Posterior vena cava (tissue), 2 donors: ENCODE results near the gene MACO1. TPM values are rescaled to one million over a fixed set of nuclear protein-coding genes. Genes with fewer than 3 reads are reported as not detected.
A peak's percentile ranks its signal among the peaks of the same experiment; 100 is the strongest.

Experiments used
- DNase-seq: peaks from one replicate; pipeline ENCODE4 v3.0.0-alpha.2; 2020; ENCODE audit warnings: low spot score
- intact Hi-C, 2 donors: fragments of 100-400 bp; cut with DNase I; formaldehyde crosslinking; loops; one replicate each; pipeline versions ENCODE4 v1.14.1 to v1.14.2; 2022 to 2023
- total RNA-seq, 2 donors: library from RNA; stranded (reverse); fragmentation: NEBNext Ultra II Directional; extraction: Animal tissue kit (Norgen Biotek cat#: 25700); gene quantifications; one replicate each; pipeline ENCODE4 v1.2.1, GENCODE V29; 2021
- donor health status: DM: yes; HTN: yes; CAD: no.
- donor health status: DM: yes; HTN: yes; CAD: no.

The MACO1 gene
- total RNA-seq, 2 donors from 2014 or later, result 14.8 to 16.1 TPM

- intact Hi-C loops, result no loop called here
- no peak for DNase-seq
Measured at GRCh38 chr1:25530186-25531081, 99.7 kb downstream of the MACO1 start.

- intact Hi-C loops, result no loop called here
- no peak for DNase-seq
Measured at GRCh38 chr1:25531082-25531461, 100.4 kb downstream of the MACO1 start.

GRCh38 chr1:25532970-25533369 is 102.3 kb downstream of the MACO1 start:
- intact Hi-C loops, result no loop called here
- DNase-seq, result no peak

GRCh38 chr1:25533775-25534409 is 103.2 kb downstream of the MACO1 start:
- intact Hi-C loops, result no loop called here
- no peak for DNase-seq

- no peak for DNase-seq
- intact Hi-C loops, result no loop called here
Measured at GRCh38 chr1:25534410-25534788, 103.7 kb downstream of the MACO1 start.

- intact Hi-C loops, result no loop called here
Measured at GRCh38 chr1:25536124-25536523, 105.4 kb downstream of the MACO1 start.

GRCh38 chr1:25537153-25537831 is 106.6 kb downstream of the MACO1 start:
- intact Hi-C loops, result no loop called here
- no peak for DNase-seq

More at GRCh38 chr1:25536124-25536523, 105.4 kb downstream of the MACO1 start:
- no peak for DNase-seq

- intact Hi-C loops, result no loop called here
- DNase-seq, result no peak
Measured at GRCh38 chr1:25538191-25538767, 107.6 kb downstream of the MACO1 start.

GRCh38 chr1:25540750-25541342 is 110.1 kb downstream of the MACO1 start:
- no peak for DNase-seq
- intact Hi-C loops, result no loop called here

GRCh38 chr1:25541425-25541824 is 110.7 kb downstream of the MACO1 start:
- intact Hi-C loops, result no loop called here
- no peak for DNase-seq

GRCh38 chr1:25541889-25542658 is 111.4 kb downstream of the MACO1 start:
- no peak for DNase-seq
- intact Hi-C loops, result no loop called here

GRCh38 chr1:25543005-25543424 is 112.3 kb downstream of the MACO1 start:
- intact Hi-C loops, result no loop called here
- DNase-seq, result no peak

- intact Hi-C loops, result no loop called here
- DNase-seq, result peak; percentile 93
Measured at GRCh38 chr1:25543425-25544242, 112.9 kb downstream of the MACO1 start, which contains the start of gene LDLRAP1. LDLRAP1 (plus strand) TSS chr1:25543606; CDS start chr1:25543699, 93 bp downstream.

- intact Hi-C loops, result no loop called here
- DNase-seq, result no peak
Measured at GRCh38 chr1:25544243-25544764, 113.6 kb downstream of the MACO1 start.

- intact Hi-C loops, result no loop called here
- DNase-seq, result no peak
Measured at GRCh38 chr1:25544819-25545218, 114.1 kb downstream of the MACO1 start.

GRCh38 chr1:25545767-25546166 is 115.1 kb downstream of the MACO1 start:
- no peak for DNase-seq
- intact Hi-C loops, result no loop called here

GRCh38 chr1:25546193-25546592 is 115.5 kb downstream of the MACO1 start:
- intact Hi-C loops, result no loop called here
- no peak for DNase-seq

- DNase-seq, result no peak
- intact Hi-C loops, result no loop called here
Measured at GRCh38 chr1:25548601-25549000, 117.9 kb downstream of the MACO1 start.
